A673 (cell line): ENCODE measurements around the gene ZBTB20.

ENCODE experiments used
- EZH2 ChIP-seq: fragments of 200-600 bp; sonication (generic); IDR thresholded peaks from 2 replicates; pipeline ENCODE4 v1.6.1; 2017; ENCODE audit warnings: borderline replicate concordance, low read depth, mild to moderate bottlenecking, mixed read lengths, antibody characterized with exemption, low read length; ENCODE audit not compliant: poor library complexity, severe bottlenecking
- TF ChIP-seq, protein P1 (sequence below): fragments of 300-800, 200-600 bp; sonication (generic); conservative IDR thresholded peaks from 2 replicates; pipeline ENCODE4 v1.5.1; 2017; ENCODE audit warnings: low read depth, mild to moderate bottlenecking, antibody characterized with exemption, low read length, moderate library complexity, mixed read lengths

DNA sequence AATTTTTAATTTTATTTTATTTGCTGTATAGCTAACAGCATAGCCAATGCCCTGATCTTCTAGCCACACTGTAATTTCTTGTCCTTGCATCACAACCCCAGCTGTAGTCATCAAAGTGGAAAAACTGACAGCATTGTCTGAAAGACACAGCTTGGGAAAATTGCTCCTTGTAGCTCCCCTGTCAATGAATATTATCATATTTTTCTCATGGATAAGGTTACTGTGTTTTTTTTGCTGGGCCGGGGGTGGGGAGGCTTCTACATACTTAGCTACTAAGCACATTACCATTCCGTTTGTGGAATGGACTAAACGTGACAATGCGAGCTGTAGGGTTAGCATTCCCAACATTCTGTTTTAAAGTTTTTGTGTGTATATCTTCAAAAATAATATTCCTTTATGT is 472.0 kb downstream of the ZBTB20 start:
- TF ChIP-seq, protein P1, sequence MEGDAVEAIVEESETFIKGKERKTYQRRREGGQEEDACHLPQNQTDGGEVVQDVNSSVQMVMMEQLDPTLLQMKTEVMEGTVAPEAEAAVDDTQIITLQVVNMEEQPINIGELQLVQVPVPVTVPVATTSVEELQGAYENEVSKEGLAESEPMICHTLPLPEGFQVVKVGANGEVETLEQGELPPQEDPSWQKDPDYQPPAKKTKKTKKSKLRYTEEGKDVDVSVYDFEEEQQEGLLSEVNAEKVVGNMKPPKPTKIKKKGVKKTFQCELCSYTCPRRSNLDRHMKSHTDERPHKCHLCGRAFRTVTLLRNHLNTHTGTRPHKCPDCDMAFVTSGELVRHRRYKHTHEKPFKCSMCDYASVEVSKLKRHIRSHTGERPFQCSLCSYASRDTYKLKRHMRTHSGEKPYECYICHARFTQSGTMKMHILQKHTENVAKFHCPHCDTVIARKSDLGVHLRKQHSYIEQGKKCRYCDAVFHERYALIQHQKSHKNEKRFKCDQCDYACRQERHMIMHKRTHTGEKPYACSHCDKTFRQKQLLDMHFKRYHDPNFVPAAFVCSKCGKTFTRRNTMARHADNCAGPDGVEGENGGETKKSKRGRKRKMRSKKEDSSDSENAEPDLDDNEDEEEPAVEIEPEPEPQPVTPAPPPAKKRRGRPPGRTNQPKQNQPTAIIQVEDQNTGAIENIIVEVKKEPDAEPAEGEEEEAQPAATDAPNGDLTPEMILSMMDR = no peak
- TF ChIP-seq EZH2 = no peak
